Naive thymus-derived CD4-positive, alpha-beta T cell (primary cell): ENCODE measurements around the gene C4A. TPM values are rescaled to one million over a fixed set of nuclear protein-coding genes. Genes with fewer than 3 reads are reported as not detected.

Experiments used
- ATAC-seq: fragments of 150-1000 bp; cut with Tn5 transposase; 2 replicates; pipeline ENCODE4 v1.10.0; 2021; ENCODE audit warnings: mild to moderate bottlenecking, moderate library complexity
- CTCF ChIA-PET: fragments of 350-600 bp; sonication (Branson Sonifier 250); formaldehyde crosslinking; loops from one replicate; lab custom pipeline; 2021; ENCODE audit warnings: antibody characterized with exemption; lab: Charles Lee
- POLR2A ChIA-PET: fragments of 350-600 bp; sonication (Branson Sonifier 250); formaldehyde crosslinking; loops from one replicate; lab custom pipeline; 2021; ENCODE audit warnings: antibody characterized with exemption, inconsistent platforms; lab: Charles Lee
- DNase-seq, 9 donors: peaks; one replicate each; pipeline versions ENCODE4 v3.0.0 to v3.0.0-alpha.2; 2020 to 2022; ENCODE audit warnings: mixed read lengths in 1 of 9
- H3K27ac ChIP-seq: one replicate; pipeline ENCODE4 v1.7.0; 2013; ENCODE audit warnings: mild to moderate bottlenecking, low read depth, low read length, moderate library complexity
- H3K27me3 ChIP-seq, 2 donors: one replicate each; pipeline ENCODE4 v1.7.0; 2013; ENCODE audit warnings: low read length in 2 of 2, mild to moderate bottlenecking in 2 of 2, moderate library complexity in 2 of 2; ENCODE audit not compliant: control insufficient read depth in 2 of 2, insufficient read depth in 2 of 2
- H3K36me3 ChIP-seq, 3 experiments: 1 replicate in 2 of 3; 2 replicates in 1 of 3; pipeline ENCODE4 v1.7.0; 2013; ENCODE audit warnings: low read length in 3 of 3, mild to moderate bottlenecking in 3 of 3, moderate library complexity in 1 of 3; ENCODE audit not compliant: insufficient read depth in 3 of 3, control insufficient read depth in 2 of 3
- H3K4me1 ChIP-seq, 2 donors: one replicate each; pipeline ENCODE4 v1.7.0; 2013; ENCODE audit warnings: low read length in 2 of 2, mild to moderate bottlenecking in 2 of 2, moderate library complexity in 1 of 2; ENCODE audit not compliant: control insufficient read depth in 2 of 2, insufficient read depth in 2 of 2
- H3K4me3 ChIP-seq: 2 replicates; pipeline ENCODE4 v1.7.0; 2013; ENCODE audit warnings: mild to moderate bottlenecking, low read length
- H3K9me3 ChIP-seq, 3 experiments: 1 replicate in 2 of 3; 2 replicates in 1 of 3; pipeline ENCODE4 v1.7.0; 2013; ENCODE audit warnings: low read length in 3 of 3; ENCODE audit not compliant: control insufficient read depth in 2 of 3
- H3K27ac Mint-ChIP-seq, 9 donors: one replicate each; pipeline ENCODE4 v1.8.0; 2020 to 2022; ENCODE audit warnings: mixed read lengths in 9 of 9, mild to moderate bottlenecking in 8 of 9, moderate library complexity in 5 of 9, inconsistent platforms in 2 of 9
- H3K27me3 Mint-ChIP-seq, 5 donors: one replicate each; pipeline ENCODE4 v1.8.0; 2021 to 2022; ENCODE audit warnings: mixed read lengths in 5 of 5, mild to moderate bottlenecking in 1 of 5
- H3K36me3 Mint-ChIP-seq, 5 donors: one replicate each; pipeline ENCODE4 v1.8.0; 2020 to 2022; ENCODE audit warnings: mixed read lengths in 5 of 5, mild to moderate bottlenecking in 3 of 5, inconsistent platforms in 1 of 5
- H3K4me1 Mint-ChIP-seq, 7 donors: one replicate each; pipeline ENCODE4 v1.8.0; 2020 to 2022; ENCODE audit warnings: mixed read lengths in 7 of 7, mild to moderate bottlenecking in 3 of 7, inconsistent platforms in 1 of 7
- H3K4me3 Mint-ChIP-seq, 10 donors: one replicate each; pipeline ENCODE4 v1.8.0; 2020 to 2022; ENCODE audit warnings: mild to moderate bottlenecking in 10 of 10, mixed read lengths in 10 of 10, moderate library complexity in 6 of 10, inconsistent platforms in 2 of 10
- H3K9me3 Mint-ChIP-seq, 11 donors: one replicate each; pipeline ENCODE4 v1.8.0; 2020 to 2022; ENCODE audit warnings: mixed read lengths in 11 of 11, mild to moderate bottlenecking in 4 of 11, inconsistent platforms in 1 of 11, moderate library complexity in 1 of 11
- intact Hi-C, 2 donors: fragments of 100-400 bp; cut with micrococcal nuclease; formaldehyde crosslinking; loops; one replicate each; pipeline ENCODE4 v1.15.1; 2023
- polyA plus RNA-seq, 2 donors: library from polyadenylated mRNA; unstranded; fragments of 300-500 nt; fragmentation: Illumina TruSeq; gene quantifications; one replicate each; pipeline ENCODE4 v1.2.3, GENCODE V29; 2021
- total RNA-seq, 6 experiments: library from RNA in 5 of 6; stranded (reverse) in 5 of 6; gene quantifications; 1 replicate in 5 of 6; 2 replicates in 1 of 6; pipeline ENCODE4 v1.2.3 and lab custom pipeline; 2021 to 2026

C4A gene
- total and polyA plus RNA-seq, 7 experiments from 2014 or later: 3.2 to 9.0 (median 8.0) TPM; not detected in 2

GRCh38 chr6:31968791-31969711 is 12.8 kb upstream of the C4A start:
- Histone ChIP-seq H3K36me3 (peaks cover 3 to 59% (median 26%) of the 10 kb centered on the region in 3 experiments), H3K4me1 (peaks cover 21 to 22% of the 10 kb centered on the region in 2 donors), H3K4me3 (no peak overlapping the region), H3K27ac (no peak overlapping the region), H3K9me3 (no peaks in the 10 kb centered on the region), H3K27me3 (no peaks in the 10 kb centered on the region)
- no peak for ATAC-seq
- intact Hi-C loops: no loop called here
- Mint-ChIP-seq H3K4me1 (peaks cover 20 to 44% (median 35%) of the 10 kb centered on the region in 7 donors), H3K4me3 (peak overlapping the region in 5 of 10 donors; percentile 20 to 99 (median 61)), H3K27ac (peak overlapping the region in 7 of 9 donors; percentile 98 to 100 (median 100)), H3K27me3 (peaks cover 0 to 5% (median 0%) of the 10 kb centered on the region in 5 donors), H3K36me3 (peaks cover 0 to 32% (median 16%) of the 10 kb centered on the region in 5 donors), H3K9me3 (peaks cover 0 to 7% (median 0%) of the 10 kb centered on the region in 11 donors)
- DNase-seq: no peak
- ChIA-PET CTCF (interaction anchor here (1.9 kb wide), 1 partner anchor 10 kb away, joined by 10 read pairs; the partner anchor contains the start of genes NELFE and SKIC2), POLR2A (interaction anchor here (1.2 to 6.6 kb wide), 3 partner anchors 10 to 15 kb away, joined by 3 to 108 read pairs (median 9); partner anchors contain the start of genes NELFE and SKIC2)

- Histone ChIP-seq H3K4me3 (no peak overlapping the region), H3K9me3 (no peaks in the 10 kb centered on the region), H3K27ac (peak overlapping the region; percentile 97), H3K27me3 (no peaks in the 10 kb centered on the region), H3K36me3 (peaks cover 0 to 52% (median 22%) of the 10 kb centered on the region in 3 experiments), H3K4me1 (peaks cover 21 to 22% of the 10 kb centered on the region in 2 donors)
- DNase-seq (no peak), ATAC-seq (no peak)
- H3K27ac Mint-ChIP-seq: peak overlapping the region; percentile 97 to 100 (median 100)
- POLR2A ChIA-PET: interaction anchor here (1.2 to 6.6 kb wide), 3 partner anchors 10 to 16 kb away, joined by 3 to 108 read pairs (median 9); partner anchors contain the start of genes NELFE and SKIC2
- intact Hi-C loops: loop anchor here in 1 of 2 donors (10.0 kb wide), 2 partner anchors 105 to 235 kb away; partner anchors contain the start of genes CLIC1 and NEU1
- H3K36me3 Mint-ChIP-seq: peaks cover 0 to 33% (median 18%) of the 10 kb centered on the region in 5 donors
- peaks cover 0 to 7% (median 0%) of the 10 kb centered on the region in 11 donors for H3K9me3 Mint-ChIP-seq
- H3K27me3 Mint-ChIP-seq: peaks cover 0 to 5% (median 0%) of the 10 kb centered on the region in 5 donors
- H3K4me3 Mint-ChIP-seq: peak overlapping the region; percentile 56 to 99 (median 74)
- CTCF ChIA-PET: interaction anchor here (1.9 kb wide), 1 partner anchor 11 kb away, joined by 10 read pairs; the partner anchor contains the start of genes NELFE and SKIC2
- peaks cover 20 to 51% (median 42%) of the 10 kb centered on the region in 7 donors for H3K4me1 Mint-ChIP-seq
Observed at GRCh38 chr6:31969712-31970603, 11.9 kb upstream of the C4A start.

- intact Hi-C loops: loop anchor here in 1 of 2 donors (10.0 kb wide), 2 partner anchors 106 to 236 kb away; partner anchors contain the start of genes CLIC1 and NEU1
- peaks cover 21 to 22% of the 10 kb centered on the region in 2 donors for H3K4me1 ChIP-seq
Observed at GRCh38 chr6:31970604-31971271, 11.1 kb upstream of the C4A start.

GRCh38 chr6:31971279-31971992 is 10.4 kb upstream of the C4A start:
- H3K36me3 Mint-ChIP-seq: peaks cover 0 to 30% (median 7%) of the 10 kb centered on the region in 5 donors
- Histone ChIP-seq H3K36me3 (peaks cover 0 to 42% (median 20%) of the 10 kb centered on the region in 3 experiments), H3K27me3 (no peaks in the 10 kb centered on the region), H3K4me3 (peak overlapping the region; percentile 90), H3K27ac (peak overlapping the region; percentile 97), H3K9me3 (no peaks in the 10 kb centered on the region), H3K4me1 (peaks cover 21 to 22% of the 10 kb centered on the region in 2 donors)
- ATAC-seq (no peak), DNase-seq (peak in 1 of 9 donors; percentile 20)
- POLR2A ChIA-PET: interaction anchor here (0.6 to 6.6 kb wide), 14 partner anchors 8 to 1572 kb away, joined by 3 to 108 read pairs (median 4); partner anchors contain the start of genes EHMT2, MRPS18B, NELFE and SKIC2
- CTCF ChIA-PET: interaction anchor here (0.6 kb wide), 1 partner anchor 1357 kb away, joined by 3 read pairs; no protein-coding TSS in a partner anchor
- peaks cover 0 to 7% (median 0%) of the 10 kb centered on the region in 11 donors for H3K9me3 Mint-ChIP-seq
- H3K4me1 Mint-ChIP-seq: peaks cover 20 to 51% (median 42%) of the 10 kb centered on the region in 7 donors
- intact Hi-C loops: loop anchor here in 1 of 2 donors (10.0 kb wide), 2 partner anchors 107 to 237 kb away; partner anchors contain the start of genes CLIC1 and NEU1
- H3K4me3 Mint-ChIP-seq: peak overlapping the region; percentile 86 to 99 (median 99)
- H3K27me3 Mint-ChIP-seq: peaks cover 0 to 5% (median 0%) of the 10 kb centered on the region in 5 donors
- peak overlapping the region; percentile 97 to 100 (median 100) for H3K27ac Mint-ChIP-seq

More at GRCh38 chr6:31970604-31971271, 11.1 kb upstream of the C4A start:
- ChIA-PET CTCF (interaction anchor here (0.6 to 1.9 kb wide), 2 partner anchors 11 to 1356 kb away, joined by 3 to 10 read pairs; partner anchors contain the start of genes NELFE and SKIC2), POLR2A (interaction anchor here (1.1 to 6.6 kb wide), 3 partner anchors 9 to 19 kb away, joined by 3 to 108 read pairs (median 9); partner anchors contain the start of genes NELFE and SKIC2)
- Mint-ChIP-seq H3K27me3 (peaks cover 0 to 5% (median 0%) of the 10 kb centered on the region in 5 donors), H3K4me3 (peak overlapping the region; percentile 61 to 99 (median 99)), H3K9me3 (peaks cover 0 to 7% (median 0%) of the 10 kb centered on the region in 11 donors), H3K36me3 (peaks cover 0 to 31% (median 11%) of the 10 kb centered on the region in 5 donors), H3K27ac (peak overlapping the region; percentile 97 to 100 (median 100)), H3K4me1 (peaks cover 20 to 51% (median 42%) of the 10 kb centered on the region in 7 donors)
- peak overlapping the region; percentile 90 for H3K4me3 ChIP-seq
- no peaks in the 10 kb centered on the region for H3K27me3 ChIP-seq
- H3K9me3 ChIP-seq: no peaks in the 10 kb centered on the region
- DNase-seq: no peak
- no peak for ATAC-seq
- peaks cover 0 to 49% (median 22%) of the 10 kb centered on the region in 3 experiments for H3K36me3 ChIP-seq
- peak overlapping the region; percentile 97 for H3K27ac ChIP-seq
